SH-SY5Y (cell line): ENCODE measurements around the gene NEK7.

Experiments used
- GATA2 ChIP-seq: IDR thresholded peaks from 2 replicates; pipeline ENCODE4 v1.6.1; 2011; ENCODE audit warnings: mild to moderate bottlenecking, low read depth, low read length
- GATA3 ChIP-seq: IDR thresholded peaks from 2 replicates; pipeline ENCODE4 v1.6.1; 2011; ENCODE audit warnings: low read depth, mild to moderate bottlenecking, low read length, moderate library complexity

- TF ChIP-seq GATA2 = no peak
- TF ChIP-seq GATA3 = no peak
Observed at GRCh38 chr1:198328458-198329032, 171.7 kb downstream of the NEK7 start.
